HG03103 (cell line): ENCODE data around the gene ELOF1.
"Not testable (repeated sequence)": the region's sequence is repeated elsewhere in the genome, so short reads cannot be mapped to it uniquely, and the experiment has no call there.

Experiments used
- ATAC-seq: cut with Tn5 transposase; IDR thresholded peaks from one replicate; pipeline ENCODE4 v1.9.1; 2021; ENCODE audit warnings: low read depth; ENCODE audit not compliant: unreplicated experiment

ELOF1 gene

GRCh38 chr19:11573354-11573753 is 14.3 kb upstream of the ELOF1 start:
- not testable (repeated sequence) for ATAC-seq

- no peak for ATAC-seq
Measured at GRCh38 chr19:11570039-11570462, 11.0 kb upstream of the ELOF1 start.

- ATAC-seq: no peak
Measured at GRCh38 chr19:11566164-11566563, 7.1 kb upstream of the ELOF1 start.

- ATAC-seq: not testable (repeated sequence)
Measured at GRCh38 chr19:11565649-11565980, 6.6 kb upstream of the ELOF1 start.

DNA sequence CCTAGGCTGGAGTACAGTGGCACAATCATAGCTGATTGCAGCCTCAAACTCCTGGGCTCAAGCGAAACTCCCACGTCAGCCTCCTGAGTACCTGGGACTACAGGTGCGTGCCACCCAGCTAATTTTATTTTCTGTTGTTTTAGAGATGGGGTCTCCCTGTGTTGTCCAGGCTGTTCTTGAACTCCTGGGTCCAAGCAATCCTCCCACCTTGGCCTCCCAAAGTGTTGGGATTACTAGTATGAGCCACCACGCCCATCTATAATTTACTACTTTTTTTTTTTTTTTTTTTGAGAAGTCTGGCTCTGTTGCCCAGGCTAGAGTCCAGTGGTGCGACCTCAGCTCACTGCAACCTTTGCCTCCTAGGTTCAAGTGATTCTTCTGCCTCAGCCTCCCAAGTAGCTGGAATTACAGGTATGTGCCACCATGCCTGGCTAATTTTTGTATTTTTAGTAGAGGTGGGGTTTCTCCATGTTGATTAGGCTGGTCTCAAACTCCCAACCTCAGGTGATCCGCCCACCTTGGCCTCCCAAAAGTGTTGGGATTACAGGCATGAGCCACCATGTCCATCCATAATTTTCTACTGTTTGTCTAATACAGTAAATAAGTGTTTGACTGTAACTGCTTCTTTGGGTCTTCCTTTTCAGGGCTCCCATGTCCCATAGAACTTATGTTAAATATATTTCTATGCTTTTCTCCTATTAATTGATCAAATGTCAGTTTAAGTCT is 5.2 kb upstream of the ELOF1 start:
- not testable (repeated sequence) for ATAC-seq

DNA sequence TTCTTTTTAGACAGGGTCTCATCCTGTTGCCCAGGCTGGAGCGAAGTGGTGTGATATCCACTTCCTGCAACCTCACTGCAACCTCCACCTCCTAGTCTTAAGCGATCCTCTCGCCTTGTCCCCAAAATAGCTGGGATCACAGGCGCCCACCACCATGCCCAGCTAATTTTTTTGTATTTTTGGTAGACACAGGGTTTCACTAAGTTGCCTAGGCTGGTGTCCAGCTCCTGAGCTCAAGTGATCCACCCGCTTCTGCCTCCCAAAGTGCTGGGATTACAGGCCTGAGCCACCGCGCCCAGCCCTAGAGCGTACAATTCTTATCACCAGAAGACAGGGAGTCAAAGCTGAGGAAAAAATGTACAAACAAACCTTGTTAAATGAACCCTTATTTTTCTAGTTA is 4.5 kb upstream of the ELOF1 start:
- ATAC-seq: no peak

DNA sequence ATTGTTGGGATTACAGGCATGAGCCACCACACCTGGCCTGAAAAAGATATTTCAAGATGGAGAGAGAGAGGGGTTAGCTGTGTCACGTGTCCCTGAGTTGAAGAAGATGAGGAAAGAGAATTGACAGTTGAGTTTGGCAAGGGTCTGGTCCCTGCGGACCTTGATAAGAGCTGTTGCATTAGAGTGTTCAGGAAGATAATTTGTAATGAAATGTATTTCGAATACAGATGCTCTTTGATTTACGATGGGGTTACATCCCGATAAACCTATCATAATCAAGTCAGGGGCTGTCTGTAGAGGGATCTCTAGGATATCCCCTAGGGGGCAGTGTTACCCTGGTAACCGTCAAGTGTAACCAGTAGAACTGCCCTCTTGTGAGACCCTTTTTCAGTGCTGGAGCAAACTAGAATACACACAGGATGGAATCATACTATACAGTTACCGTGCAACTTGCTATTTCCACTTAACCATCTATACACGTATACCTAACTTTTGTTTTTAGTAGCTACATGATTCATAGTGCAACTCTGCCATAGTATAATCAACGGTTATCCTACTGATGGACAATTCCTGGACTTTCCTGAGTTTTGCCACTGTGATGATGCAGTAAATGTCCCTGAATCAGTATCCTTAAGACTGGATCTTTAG is 1.5 kb upstream of the ELOF1 start:
- ATAC-seq: no peak

GRCh38 chr19:11556634-11557420 is 2.2 kb downstream of the ELOF1 start:
- ATAC-seq: no peak

- ATAC-seq: no peak
Measured at GRCh38 chr19:11555246-11555645, 3.8 kb downstream of the ELOF1 start.

- ATAC-seq: no peak
Measured at GRCh38 chr19:11554160-11554559, 4.9 kb downstream of the ELOF1 start.

DNA sequence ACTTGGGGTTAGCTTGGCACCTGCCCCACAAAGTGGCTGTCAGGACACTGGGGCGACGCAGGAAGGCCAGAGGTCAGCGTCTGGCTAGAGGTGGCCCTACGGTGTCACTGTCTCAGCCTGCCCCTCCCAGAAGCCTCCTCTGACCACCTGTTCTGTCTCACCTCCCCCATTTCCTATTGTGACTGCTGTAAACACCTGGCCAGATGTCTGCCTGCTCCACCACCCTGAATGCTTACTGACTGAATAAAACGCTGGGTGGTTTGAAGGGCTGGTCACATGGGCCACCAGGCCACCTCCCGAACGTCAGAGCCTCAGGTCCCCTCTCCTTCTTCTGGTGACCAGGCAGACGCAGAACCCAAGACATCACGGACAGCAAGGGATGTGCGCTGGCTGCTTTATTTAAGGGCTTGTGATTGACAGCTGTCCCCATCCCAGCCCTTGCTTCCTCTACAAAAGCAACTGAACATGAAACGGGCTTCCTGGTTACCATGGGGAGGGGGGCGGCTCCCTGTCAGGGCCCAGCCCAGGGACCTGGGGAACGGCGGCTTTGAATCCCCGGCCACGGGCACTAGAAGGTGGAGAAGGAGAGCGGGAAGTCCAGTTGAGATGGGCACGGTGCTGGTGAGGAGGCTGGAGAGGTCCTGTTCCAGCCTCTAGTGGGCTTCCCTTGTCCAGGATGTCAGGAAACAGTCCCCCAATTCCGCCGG is 6.2 kb downstream of the ELOF1 start:
- ATAC-seq: no peak

DNA sequence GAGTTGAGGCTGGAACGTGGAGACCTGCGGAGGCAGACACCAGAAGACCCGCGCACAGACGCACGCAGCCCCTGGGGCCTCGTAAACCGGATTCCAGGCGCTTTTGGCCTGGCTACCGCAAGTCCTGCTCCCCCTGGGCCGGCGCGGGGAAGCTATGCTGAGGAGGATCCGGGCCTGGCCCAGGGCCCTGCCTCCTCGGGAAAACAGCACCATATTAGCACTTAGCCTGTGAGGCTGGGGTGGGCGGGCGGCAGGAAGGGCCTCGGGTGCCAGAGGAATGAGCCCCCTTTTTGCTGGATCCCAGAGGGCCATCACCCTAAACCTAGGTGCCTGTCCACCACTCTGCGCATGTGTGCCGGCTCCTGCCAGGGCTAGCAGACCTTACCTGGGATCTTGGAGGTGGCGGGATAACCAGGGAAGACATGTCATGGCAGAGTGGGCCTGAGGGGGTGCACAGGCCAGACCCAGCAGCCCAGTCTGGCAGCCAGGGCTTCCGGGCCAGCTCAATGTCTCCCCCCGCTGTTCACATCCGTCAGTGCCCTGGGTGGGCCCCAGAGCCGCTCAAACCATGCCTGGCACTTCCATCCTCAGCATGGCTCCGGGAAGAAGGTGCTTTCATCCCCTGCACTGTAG is 7.3 kb downstream of the ELOF1 start:
- no peak for ATAC-seq

DNA sequence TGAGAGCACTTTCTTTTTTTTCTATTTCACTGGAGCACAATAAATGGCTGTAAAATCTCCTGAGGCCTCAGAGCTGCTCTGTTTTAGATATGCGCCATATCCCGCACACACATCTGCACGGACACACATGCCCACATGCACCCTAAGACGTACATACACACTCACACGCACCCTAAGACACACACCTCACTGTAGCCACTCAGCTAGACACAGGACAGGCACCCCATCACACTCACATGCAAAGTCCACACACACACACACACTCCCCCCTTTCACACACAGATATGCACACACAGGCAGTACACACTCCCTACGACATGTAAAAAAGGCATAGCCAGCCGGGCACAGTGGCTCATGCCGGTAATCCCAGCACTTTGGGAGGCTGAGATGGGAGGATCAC is 8.8 kb downstream of the ELOF1 start:
- ATAC-seq: no peak

DNA sequence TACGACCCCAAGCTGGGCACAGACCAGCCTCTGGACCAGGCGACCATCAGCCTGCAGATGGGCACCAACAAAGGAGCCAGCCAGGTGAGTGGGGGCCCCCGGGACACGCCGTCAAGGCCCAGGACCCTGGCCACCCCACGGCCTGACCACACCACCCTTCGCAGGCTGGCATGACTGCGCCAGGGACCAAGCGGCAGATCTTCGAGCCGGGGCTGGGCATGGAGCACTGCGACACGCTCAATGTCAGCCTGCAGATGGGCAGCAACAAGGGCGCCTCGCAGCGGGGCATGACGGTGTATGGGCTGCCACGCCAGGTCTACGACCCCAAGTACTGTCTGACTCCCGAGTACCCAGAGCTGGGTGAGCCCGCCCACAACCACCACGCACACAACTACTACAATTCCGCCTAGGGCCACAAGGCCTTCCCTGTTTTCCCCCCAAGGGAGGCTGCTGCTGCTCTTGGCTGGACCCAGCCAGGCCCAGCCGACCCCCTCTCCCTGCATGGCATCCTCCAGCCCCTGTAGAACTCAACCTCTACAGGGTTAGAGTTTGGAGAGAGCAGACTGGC is 9.6 kb downstream of the ELOF1 start:
- ATAC-seq: no peak

GRCh38 chr19:11547929-11548700 is 10.9 kb downstream of the ELOF1 start:
- ATAC-seq: no peak

GRCh38 chr19:11541238-11541637 is 17.8 kb downstream of the ELOF1 start:
- no peak for ATAC-seq

DNA sequence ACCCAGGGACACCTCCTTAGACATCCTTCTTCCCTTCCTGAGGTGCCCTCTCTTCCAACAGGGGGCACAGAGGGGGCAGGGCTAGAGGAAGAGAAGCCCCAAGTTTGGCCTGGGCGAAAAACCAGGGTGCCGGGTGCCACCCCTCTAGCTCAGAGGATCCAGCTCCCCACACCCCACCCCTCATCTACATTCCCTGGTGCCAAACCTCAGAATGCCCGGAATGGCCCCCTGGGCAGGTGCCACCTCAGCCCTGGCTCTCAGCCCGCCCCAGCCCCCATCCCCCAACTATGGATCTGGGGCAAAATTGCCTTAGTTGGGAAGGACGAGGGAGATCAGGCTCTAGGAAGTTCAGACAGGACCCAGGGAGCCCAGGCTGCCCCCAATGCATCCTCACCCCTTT is 18.4 kb downstream of the ELOF1 start:
- no peak for ATAC-seq

- ATAC-seq: no peak
Measured at GRCh38 chr19:11539495-11540365, 19.3 kb downstream of the ELOF1 start.
